Globus pallidus (tissue), 1 donor: Measurements from ENCODE around the gene EFHD2.
"Not testable (repeated sequence)": the region's sequence is repeated elsewhere in the genome, so short reads cannot be mapped to it uniquely, and the experiment has no call there.

ENCODE experiments used
- DNase-seq: peaks from one replicate; pipeline ENCODE4 v3.0.0-alpha.2; 2015; ENCODE audit warnings: low spot score

The EFHD2 gene

GRCh38 chr1:15412175-15412800 lies 2.6 kb downstream of the EFHD2 start:
- DNase-seq: no peak

DNA sequence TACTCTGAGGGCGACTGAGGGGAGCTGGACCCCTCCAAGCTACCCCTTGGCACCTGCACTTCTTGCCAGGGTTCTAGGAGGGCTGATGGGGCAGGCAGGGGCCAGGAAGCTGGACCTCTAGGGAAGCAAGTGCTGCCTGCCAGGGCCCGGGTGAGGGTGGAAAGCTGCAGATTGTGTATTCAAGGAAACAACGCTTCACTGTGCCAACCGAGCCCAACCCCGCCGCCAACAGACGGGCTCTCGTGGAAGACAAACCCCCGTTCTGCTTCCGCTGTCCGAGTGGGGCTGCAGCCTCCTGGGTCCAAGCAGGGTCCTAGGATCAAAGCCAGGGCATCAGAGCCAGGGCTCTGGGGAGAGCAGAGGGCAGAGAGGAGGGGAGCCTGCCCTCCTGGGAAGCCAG lies 3.2 kb downstream of the EFHD2 start:
- DNase-seq: peak; percentile 59

GRCh38 chr1:15413563-15414444 lies 4.1 kb downstream of the EFHD2 start:
- DNase-seq: no peak

DNA sequence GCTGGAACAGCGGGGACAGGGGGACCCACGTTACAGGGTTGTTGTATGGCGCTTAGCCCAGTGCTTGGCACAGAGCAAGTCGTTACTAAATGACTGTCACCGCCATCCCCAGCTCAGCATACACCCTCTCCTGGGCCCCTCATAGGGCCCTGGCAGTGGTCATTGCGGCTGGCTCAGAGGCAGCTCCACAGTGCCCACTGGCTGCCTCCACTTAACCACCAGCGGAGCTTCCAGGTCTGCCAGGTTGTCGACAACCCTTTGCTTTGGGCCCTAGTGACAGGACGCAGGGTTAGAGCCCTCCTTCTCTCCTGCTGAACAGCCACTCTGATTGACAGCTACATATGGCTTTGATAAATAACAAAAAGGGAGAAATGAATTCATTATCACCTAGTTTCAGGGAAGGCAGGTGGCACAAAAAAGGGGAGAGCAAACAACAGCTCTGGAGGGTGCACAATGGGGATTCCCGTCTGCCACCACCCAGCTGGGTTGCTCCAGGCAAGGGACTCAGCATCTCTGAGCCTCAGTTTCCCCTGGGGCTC lies 4.8 kb downstream of the EFHD2 start:
- DNase-seq: no peak

DNA sequence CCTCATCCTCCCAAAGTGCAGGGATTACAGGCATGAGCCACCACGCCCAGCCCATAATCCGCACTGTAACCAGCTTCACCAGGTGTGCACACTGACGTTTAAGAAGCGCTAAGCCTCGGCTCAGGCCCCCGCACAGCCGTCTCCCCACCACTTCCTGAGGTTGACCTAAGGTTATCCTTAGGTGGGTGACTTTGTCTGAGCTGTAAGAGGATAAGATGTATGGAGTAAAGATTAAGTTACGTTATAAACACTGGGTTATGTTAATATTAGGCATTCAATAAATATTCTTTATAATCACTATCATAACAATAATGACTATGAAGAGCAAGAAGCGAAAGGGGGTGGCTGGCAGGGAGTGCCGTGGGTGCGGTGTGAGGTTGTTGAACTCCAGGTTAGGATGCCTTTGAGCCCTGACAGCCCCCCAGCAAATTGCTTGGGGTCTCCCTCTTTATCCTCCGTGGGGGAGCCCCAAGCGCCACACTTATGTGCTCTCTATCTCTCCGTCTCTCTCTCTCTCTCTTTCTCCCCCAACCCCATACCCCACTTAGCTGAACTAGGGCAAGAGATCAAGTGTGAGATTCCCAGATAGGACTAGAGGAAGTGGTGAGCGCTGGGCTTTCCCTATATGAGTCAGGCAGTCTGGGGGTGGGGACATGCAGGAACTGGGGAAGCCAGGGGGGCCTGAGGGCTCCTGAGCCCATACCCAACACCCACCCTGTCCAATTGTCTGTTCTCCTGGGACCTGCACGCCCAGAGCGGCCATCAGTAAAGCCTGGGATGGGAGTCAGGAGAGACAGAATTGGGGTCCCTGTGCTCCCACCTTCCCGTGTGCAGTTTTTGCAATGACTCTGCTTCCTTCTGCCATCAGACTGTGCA lies 7.6 kb downstream of the EFHD2 start:
- DNase-seq: peak; percentile 37

- DNase-seq: no peak
Measured at GRCh38 chr1:15418806-15419515, 9.3 kb downstream of the EFHD2 start.

- no peak for DNase-seq
Measured at GRCh38 chr1:15420853-15421465, 11.3 kb downstream of the EFHD2 start.

DNA sequence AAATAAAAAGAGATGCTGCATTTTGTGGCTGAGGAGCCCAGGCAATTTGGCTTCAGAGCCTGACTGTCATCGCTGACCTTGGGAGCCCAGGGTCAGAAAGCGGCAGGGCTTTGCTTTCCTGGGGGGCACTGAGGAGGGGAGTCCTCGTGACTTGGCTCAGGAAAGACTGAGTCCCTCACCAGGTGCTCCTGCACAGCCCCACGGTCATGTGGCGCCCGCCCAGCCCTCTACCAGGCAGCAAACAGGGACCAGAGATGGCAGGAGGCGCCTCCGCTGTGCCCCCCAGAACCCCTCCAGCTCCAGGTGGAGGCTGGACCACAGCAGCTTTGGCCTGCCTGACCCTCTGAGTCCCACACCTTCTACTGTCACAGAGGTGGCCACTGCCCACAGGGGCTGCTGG lies 13.2 kb downstream of the EFHD2 start:
- DNase-seq: no peak

- no peak for DNase-seq
Measured at GRCh38 chr1:15423355-15424077, 13.8 kb downstream of the EFHD2 start.

- DNase-seq: no peak
Measured at GRCh38 chr1:15424146-15424667, 14.5 kb downstream of the EFHD2 start.

- DNase-seq: no peak
Measured at GRCh38 chr1:15424981-15425380, 15.3 kb downstream of the EFHD2 start.

- no peak for DNase-seq
Measured at GRCh38 chr1:15425521-15425920, 15.8 kb downstream of the EFHD2 start.

DNA sequence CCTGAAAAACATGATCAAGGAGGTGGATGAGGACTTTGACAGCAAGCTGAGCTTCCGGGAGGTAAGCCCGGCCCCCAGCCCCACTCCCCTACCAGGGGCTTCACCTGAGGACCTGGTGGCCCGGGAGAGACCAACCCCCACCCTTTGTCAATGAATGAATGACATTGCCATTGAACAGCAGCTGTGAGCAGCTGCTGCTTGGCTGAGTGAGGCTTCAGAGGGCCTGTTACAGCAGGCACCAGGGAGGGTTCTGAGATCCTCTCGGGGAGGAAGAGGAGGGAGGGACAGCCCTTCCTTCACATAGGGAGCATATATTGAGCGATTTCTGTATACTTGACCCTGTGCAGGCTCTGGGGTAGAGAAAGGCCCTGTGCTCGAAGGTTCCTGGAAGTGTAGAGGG lies 16.3 kb downstream of the EFHD2 start:
- no peak for DNase-seq

- no peak for DNase-seq
Measured at GRCh38 chr1:15426492-15427279, 17.0 kb downstream of the EFHD2 start.

- DNase-seq: no peak
Measured at GRCh38 chr1:15427280-15427666, 17.6 kb downstream of the EFHD2 start.

DNA sequence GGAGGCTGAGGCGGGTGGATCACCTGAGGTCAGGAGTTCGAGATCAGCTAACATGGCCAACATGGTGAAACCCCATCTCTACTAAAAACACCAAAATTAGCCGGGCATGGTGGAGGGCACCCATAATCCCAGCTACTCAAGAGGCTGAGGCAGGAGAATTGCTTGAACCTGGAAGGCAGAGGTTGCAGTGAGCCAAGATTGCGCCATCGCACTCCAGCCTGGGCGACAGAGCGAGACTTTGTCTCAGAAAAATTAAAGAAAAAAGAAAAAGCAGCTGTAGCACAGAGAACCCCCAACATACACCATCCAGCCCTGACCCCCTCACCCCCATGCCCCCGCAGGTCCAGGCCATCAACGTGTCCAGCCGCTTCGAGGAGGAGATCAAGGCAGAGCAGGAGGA lies 18.6 kb downstream of the EFHD2 start:
- DNase-seq: not testable (repeated sequence)

- DNase-seq: no peak
Measured at GRCh38 chr1:15428815-15429435, 19.2 kb downstream of the EFHD2 start.

- no peak for DNase-seq
Measured at GRCh38 chr1:15429701-15430149, 20.0 kb downstream of the EFHD2 start.
